Sigmoid colon (tissue), 4 donors: ENCODE measurements around the gene BAD.

Experiments used
- CTCF ChIP-seq, 4 experiments: fragments of 450-650 bp in 3 of 4; fragments of 200-600 bp in 1 of 4; IDR thresholded peaks; one replicate each; pipeline ENCODE4 v1.5.1; 2016 to 2019; ENCODE audit warnings: antibody characterized with exemption in 4 of 4, mild to moderate bottlenecking in 3 of 4, moderate library complexity in 2 of 4
- EP300 ChIP-seq, 4 donors: sonication (generic); formaldehyde crosslinking; IDR thresholded peaks; one replicate each; pipeline ENCODE4 v1.6.1; 2017; ENCODE audit warnings: antibody characterized with exemption in 4 of 4
- POLR2A ChIP-seq, 2 donors: fragments of 450-650 bp; IDR thresholded peaks; one replicate each; pipeline ENCODE4 v1.6.1; 2016; ENCODE audit warnings: antibody characterized with exemption in 2 of 2, mild to moderate bottlenecking in 2 of 2, moderate library complexity in 2 of 2

- no peak for TF ChIP-seq CTCF (IDR thresholded peaks at IDR 0.05)
- no peak for TF ChIP-seq POLR2A (IDR thresholded peaks at IDR 0.05)
- TF ChIP-seq EP300 (IDR thresholded peaks at IDR 0.05), result no peak
Measured at GRCh38 chr11:64318766-64319761, 34.6 kb upstream of the BAD start.
